GM21737 (cell line): ENCODE results near the gene AGMO.

ENCODE experiments used
- ATAC-seq: cut with Tn5 transposase; IDR thresholded peaks from one replicate; pipeline ENCODE4 v1.9.1; 2021; ENCODE audit warnings: mild to moderate bottlenecking, moderate library complexity; ENCODE audit not compliant: unreplicated experiment

The AGMO gene

GRCh38 chr7:15504351-15504750 lies 57.5 kb downstream of the AGMO start:
- ATAC-seq: no peak

GRCh38 chr7:15503603-15504290 lies 58.1 kb downstream of the AGMO start:
- no peak for ATAC-seq

- no peak for ATAC-seq
These were observed 63.4 kb downstream of the AGMO start for GRCh38 chr7:15498465-15498864.

- no peak for ATAC-seq
These were observed 66.6 kb downstream of the AGMO start for GRCh38 chr7:15495170-15495569.

GRCh38 chr7:15494711-15495110 lies 67.1 kb downstream of the AGMO start:
- ATAC-seq: no peak

GRCh38 chr7:15491361-15491760 lies 70.5 kb downstream of the AGMO start:
- no peak for ATAC-seq

- ATAC-seq: no peak
These were observed 71.5 kb downstream of the AGMO start for GRCh38 chr7:15490291-15490690.

- no peak for ATAC-seq
These were observed 72.0 kb downstream of the AGMO start for GRCh38 chr7:15489861-15490260.

GRCh38 chr7:15489383-15489782 lies 72.4 kb downstream of the AGMO start:
- no peak for ATAC-seq

- no peak for ATAC-seq
These were observed 73.4 kb downstream of the AGMO start for GRCh38 chr7:15488401-15488800.

- no peak for ATAC-seq
These were observed 73.9 kb downstream of the AGMO start for GRCh38 chr7:15487896-15488295.

- ATAC-seq: no peak
These were observed 75.8 kb downstream of the AGMO start for GRCh38 chr7:15485998-15486397.

- ATAC-seq: no peak
These were observed 76.4 kb downstream of the AGMO start for GRCh38 chr7:15485431-15485830.

GRCh38 chr7:15481132-15481531 lies 80.7 kb downstream of the AGMO start:
- no peak for ATAC-seq

- no peak for ATAC-seq
These were observed 83.4 kb downstream of the AGMO start for GRCh38 chr7:15478401-15478800.

- ATAC-seq: no peak
These were observed 85.3 kb downstream of the AGMO start for GRCh38 chr7:15476531-15476918.

- no peak for ATAC-seq
These were observed 85.8 kb downstream of the AGMO start for GRCh38 chr7:15475808-15476530.

- no peak for ATAC-seq
These were observed 90.2 kb downstream of the AGMO start for GRCh38 chr7:15471669-15471950.

- no peak for ATAC-seq
These were observed 90.8 kb downstream of the AGMO start for GRCh38 chr7:15470825-15471668.

GRCh38 chr7:15464667-15465121 lies 97.1 kb downstream of the AGMO start:
- no peak for ATAC-seq

GRCh38 chr7:15463801-15464666 lies 97.8 kb downstream of the AGMO start:
- ATAC-seq: no peak
